Esophagus (tissue), 2 donors: ENCODE results near the gene PER3. TPM values are rescaled to one million over a fixed set of nuclear protein-coding genes. Genes with fewer than 3 reads are reported as not detected.

Experiments used
- H3K27ac ChIP-seq, 2 donors: one replicate each; pipeline ENCODE4 v1.5.1; 2013; ENCODE audit warnings: low read depth in 2 of 2, mild to moderate bottlenecking in 2 of 2, inconsistent platforms in 1 of 2, low read length in 1 of 2, moderate library complexity in 1 of 2
- H3K27me3 ChIP-seq, 2 donors: one replicate each; pipeline ENCODE4 v1.6.1; 2013; ENCODE audit warnings: low read length in 2 of 2, control low read depth in 1 of 2, mild to moderate bottlenecking in 1 of 2; ENCODE audit not compliant: insufficient read depth in 2 of 2, control insufficient read depth in 1 of 2
- H3K36me3 ChIP-seq, 2 donors: one replicate each; pipeline ENCODE4 v1.6.1; 2013; ENCODE audit warnings: low read length in 1 of 2; ENCODE audit not compliant: control insufficient read depth in 2 of 2, insufficient read depth in 2 of 2
- H3K4me1 ChIP-seq, 2 donors: one replicate each; pipeline ENCODE4 v1.6.1; 2013; ENCODE audit warnings: low read length in 1 of 2; ENCODE audit not compliant: control insufficient read depth in 2 of 2, insufficient read depth in 2 of 2
- H3K4me3 ChIP-seq, 2 donors: one replicate each; pipeline ENCODE4 v1.5.1; 2013; ENCODE audit warnings: low read length in 2 of 2, mild to moderate bottlenecking in 2 of 2, low read depth in 1 of 2, moderate library complexity in 1 of 2
- H3K9me3 ChIP-seq, 2 donors: one replicate each; pipeline ENCODE4 v1.6.1; 2013; ENCODE audit warnings: mild to moderate bottlenecking in 2 of 2, low read depth in 1 of 2, low read length in 1 of 2, moderate library complexity in 1 of 2; ENCODE audit not compliant: control insufficient read depth in 2 of 2, insufficient read depth in 1 of 2
- WGBS, 2 donors: extraction: QIAGEN DNeasy Blood & Tissue Kit; methylation state at CpG; one replicate each; pipeline ENCODE4 v1.1.7; 2013; 5-methylcytosine and 5-hydroxymethylcytosine counted together
- polyA plus RNA-seq, 2 donors: library from polyadenylated mRNA; stranded (reverse); fragments of 200-250 nt; gene quantifications; one replicate each; pipeline ENCODE4 v1.2.3, GENCODE V29; 2013
- donor health status: healthy with polysubstance abuse.
- donor health status: Bipolar disorder and iron deficiency.

Gene PER3
- polyA plus RNA-seq, 2 donors = 6.6 to 11.8 TPM

GRCh38 chr1:7861452-7861851 is 77.4 kb downstream of the PER3 start:
- Histone ChIP-seq H3K27ac (no peak overlapping the region), H3K9me3 (peaks cover 0 to 4% of the 10 kb centered on the region in 2 donors), H3K27me3 (no peaks in the 10 kb centered on the region), H3K4me1 (no peaks in the 10 kb centered on the region), H3K36me3 (no peaks in the 10 kb centered on the region), H3K4me3 (no peak overlapping the region)
- 92 to 96% methylated on average over 15 of the region's 15 CpGs for WGBS, 2 donors

- 89 to 91% methylated on average over 17 of the region's 17 CpGs for WGBS, 2 donors
- H3K4me1 ChIP-seq = no peaks in the 10 kb centered on the region
- H3K27ac ChIP-seq = no peak overlapping the region
- H3K36me3 ChIP-seq = no peaks in the 10 kb centered on the region
- H3K9me3 ChIP-seq = peaks cover 0 to 5% of the 10 kb centered on the region in 2 donors
- no peak overlapping the region for H3K4me3 ChIP-seq
- H3K27me3 ChIP-seq = no peaks in the 10 kb centered on the region
Measured at GRCh38 chr1:7862211-7863060, 78.3 kb downstream of the PER3 start.

- Histone ChIP-seq H3K36me3 (no peaks in the 10 kb centered on the region), H3K4me1 (no peaks in the 10 kb centered on the region), H3K27ac (no peak overlapping the region), H3K27me3 (no peaks in the 10 kb centered on the region), H3K4me3 (no peak overlapping the region), H3K9me3 (peaks cover 0 to 5% of the 10 kb centered on the region in 2 donors)
- 76 to 85% methylated on average over 17 of the region's 17 CpGs for WGBS, 2 donors
Measured at GRCh38 chr1:7863756-7864328, 79.8 kb downstream of the PER3 start.

DNA sequence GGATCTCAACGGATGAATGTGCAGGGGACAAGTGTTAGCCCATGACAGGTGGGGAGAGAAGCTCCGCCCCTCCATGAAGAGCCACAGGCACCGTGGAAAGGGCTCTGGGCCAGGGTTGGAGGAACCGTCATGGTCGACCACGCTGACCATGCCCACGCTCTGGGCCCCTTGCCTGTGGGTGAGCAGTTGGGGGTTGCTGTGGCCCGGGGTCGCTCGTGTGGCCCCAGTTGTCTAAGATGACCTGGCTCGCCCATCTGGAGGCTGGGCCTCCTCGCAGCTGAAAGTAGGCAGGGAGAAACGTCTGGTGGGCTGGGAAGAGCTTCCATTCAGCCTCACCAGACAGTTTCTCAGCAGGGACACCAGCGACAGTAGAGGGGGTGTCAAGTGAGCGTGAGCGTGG is 81.9 kb downstream of the PER3 start:
- H3K27ac ChIP-seq = no peak overlapping the region
- no peaks in the 10 kb centered on the region for H3K27me3 ChIP-seq
- peaks cover 0 to 5% of the 10 kb centered on the region in 2 donors for H3K9me3 ChIP-seq
- WGBS, 2 donors = 89 to 91% methylated on average over 16 of the region's 16 CpGs
- H3K4me3 ChIP-seq = no peak overlapping the region
- no peaks in the 10 kb centered on the region for H3K36me3 ChIP-seq
- no peaks in the 10 kb centered on the region for H3K4me1 ChIP-seq

DNA sequence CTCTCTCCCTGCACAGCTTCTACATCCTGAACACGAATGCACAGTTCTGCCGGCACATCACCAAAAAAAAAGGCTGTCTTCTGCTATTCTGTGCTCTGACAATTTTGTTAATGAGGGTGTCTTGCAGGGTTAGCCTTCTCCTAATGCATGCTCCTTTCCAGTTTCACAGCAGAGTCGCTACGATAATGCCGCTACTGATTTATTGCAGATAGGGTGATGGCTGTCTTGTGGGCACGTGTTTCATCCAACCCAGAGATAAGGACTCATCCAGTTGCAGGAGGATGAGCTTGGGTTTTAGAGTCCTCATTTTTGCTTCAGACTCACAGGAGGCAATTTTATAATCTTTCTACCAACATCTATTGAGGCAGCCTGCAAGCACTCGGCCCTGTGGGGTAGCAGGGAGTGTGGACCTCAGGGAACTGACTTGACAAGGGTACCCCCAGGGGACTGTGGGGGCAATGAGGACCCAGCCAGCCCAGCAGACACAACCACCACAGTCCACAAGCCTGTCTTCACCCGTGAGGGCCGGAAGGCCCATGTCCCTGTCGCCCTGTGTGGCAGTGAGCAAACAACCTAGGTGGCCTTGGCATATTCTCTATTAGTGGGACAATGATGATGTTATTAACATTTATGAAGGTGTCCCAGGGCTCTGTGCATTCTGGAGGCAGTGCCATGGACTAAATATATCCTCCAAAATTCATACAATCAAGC is 84.1 kb downstream of the PER3 start:
- WGBS, 2 donors = 79 to 86% methylated on average over 10 of the region's 10 CpGs
- Histone ChIP-seq H3K36me3 (no peaks in the 10 kb centered on the region), H3K27ac (no peak overlapping the region), H3K4me1 (no peaks in the 10 kb centered on the region), H3K9me3 (peaks cover 0 to 5% of the 10 kb centered on the region in 2 donors), H3K27me3 (no peaks in the 10 kb centered on the region), H3K4me3 (no peak overlapping the region)

- WGBS, 2 donors = 84 to 92% methylated on average over 16 of the region's 16 CpGs
- H3K27me3 ChIP-seq = no peaks in the 10 kb centered on the region
- H3K27ac ChIP-seq = no peak overlapping the region
- no peaks in the 10 kb centered on the region for H3K36me3 ChIP-seq
- peaks cover 0 to 5% of the 10 kb centered on the region in 2 donors for H3K9me3 ChIP-seq
- no peak overlapping the region for H3K4me3 ChIP-seq
- no peaks in the 10 kb centered on the region for H3K4me1 ChIP-seq
Measured at GRCh38 chr1:7869136-7869920, 85.2 kb downstream of the PER3 start.

- WGBS, 2 donors = 73 to 81% methylated on average over 6 of the region's 6 CpGs
- Histone ChIP-seq H3K27me3 (no peaks in the 10 kb centered on the region), H3K4me3 (no peak overlapping the region), H3K4me1 (no peaks in the 10 kb centered on the region), H3K9me3 (peaks cover 0 to 7% of the 10 kb centered on the region in 2 donors), H3K27ac (no peak overlapping the region), H3K36me3 (no peaks in the 10 kb centered on the region)
Measured at GRCh38 chr1:7871136-7871535, 87.0 kb downstream of the PER3 start.

- Histone ChIP-seq H3K27me3 (no peaks in the 10 kb centered on the region), H3K9me3 (peaks cover 0 to 3% of the 10 kb centered on the region in 2 donors), H3K27ac (no peak overlapping the region), H3K4me1 (no peaks in the 10 kb centered on the region), H3K36me3 (no peaks in the 10 kb centered on the region), H3K4me3 (no peak overlapping the region)
- 83% methylated on average over 11 of the region's 11 CpGs for WGBS, 2 donors
Measured at GRCh38 chr1:7873801-7874795, 90.0 kb downstream of the PER3 start.
